Stimulated activated naive CD8-positive, alpha-beta T cell treated with anti-CD3 and anti-CD28 coated beads, Interleukin-15, Interleukin-2, amounts not matched to agents 100 ng/mL and 50 ng/mL, for 24 hours (primary cell): ENCODE data around the gene LAMTOR3.
A peak's percentile ranks its signal among the peaks of the same experiment; 100 is the strongest.
"Not testable (repeated sequence)": the region's sequence is repeated elsewhere in the genome, so short reads cannot be mapped to it uniquely, and the experiment has no call there.

Source experiments
- H3K27ac Mint-ChIP-seq: one replicate; pipeline ENCODE4 v1.8.0; 2021; ENCODE audit warnings: mild to moderate bottlenecking, mixed read lengths
- H3K27me3 Mint-ChIP-seq: one replicate; pipeline ENCODE4 v1.8.0; 2021; ENCODE audit warnings: mixed read lengths
- H3K36me3 Mint-ChIP-seq: one replicate; pipeline ENCODE4 v1.8.0; 2021; ENCODE audit warnings: low read depth, mixed read lengths
- H3K4me1 Mint-ChIP-seq: one replicate; pipeline ENCODE4 v1.8.0; 2021; ENCODE audit warnings: low read depth, mixed read lengths
- H3K4me3 Mint-ChIP-seq: one replicate; pipeline ENCODE4 v1.8.0; 2021; ENCODE audit warnings: mild to moderate bottlenecking, mixed read lengths
- H3K9me3 Mint-ChIP-seq: one replicate; pipeline ENCODE4 v1.8.0; 2021; ENCODE audit warnings: mixed read lengths

The LAMTOR3 gene

GRCh38 chr4:99832321-99832720 lies 61.9 kb downstream of the LAMTOR3 start:
- H3K36me3 Mint-ChIP-seq = peaks cover 28% of the 10 kb centered on the region
- no peaks in the 10 kb centered on the region for H3K9me3 Mint-ChIP-seq
- no peak overlapping the region for H3K27ac Mint-ChIP-seq
- H3K27me3 Mint-ChIP-seq = no peaks in the 10 kb centered on the region
- H3K4me3 Mint-ChIP-seq = no peak overlapping the region
- peaks cover 13% of the 10 kb centered on the region for H3K4me1 Mint-ChIP-seq

GRCh38 chr4:99830051-99830450 lies 64.2 kb downstream of the LAMTOR3 start:
- H3K9me3 Mint-ChIP-seq, H3K4me3 Mint-ChIP-seq, H3K27ac Mint-ChIP-seq, H3K27me3 Mint-ChIP-seq: not testable (repeated sequence)
- H3K4me1 Mint-ChIP-seq = peaks cover 32% of the 10 kb centered on the region
- peaks cover 13% of the 10 kb centered on the region for H3K36me3 Mint-ChIP-seq

- H3K4me1 Mint-ChIP-seq = peaks cover 48% of the 10 kb centered on the region
- no peaks in the 10 kb centered on the region for H3K9me3 Mint-ChIP-seq
- H3K36me3 Mint-ChIP-seq = peaks cover 16% of the 10 kb centered on the region
- H3K4me3 Mint-ChIP-seq = no peak overlapping the region
- peak overlapping the region; percentile 56 for H3K27ac Mint-ChIP-seq
- H3K27me3 Mint-ChIP-seq = no peaks in the 10 kb centered on the region
Observed at GRCh38 chr4:99828477-99828876, 65.8 kb downstream of the LAMTOR3 start.
